GM06990 (cell line): ENCODE measurements around the gene CDK6.

Source experiments
- DNase-seq: peaks from one replicate; pipeline ENCODE4 v3.0.0-alpha.2; 2011; ENCODE audit not compliant: insufficient read length; ENCODE audit errors: extremely low read depth
- H3K27me3 ChIP-seq: replicated peaks from 2 replicates; pipeline ENCODE4 v1.6.0; 2011; ENCODE audit warnings: low read length; ENCODE audit not compliant: control insufficient read depth, insufficient read depth
- H3K36me3 ChIP-seq: 2 replicates; pipeline ENCODE4 v1.5.1; 2011; ENCODE audit warnings: low read length; ENCODE audit not compliant: control insufficient read depth, insufficient read depth
- H3K4me3 ChIP-seq: replicated peaks from 2 replicates; pipeline ENCODE4 v1.5.1; 2011; ENCODE audit warnings: low read depth, mild to moderate bottlenecking, control low read depth, low read length
- CTCF ChIP-seq: IDR thresholded peaks from 2 replicates; pipeline ENCODE4 v1.5.1; 2011; ENCODE audit warnings: low read length, control low read depth, mild to moderate bottlenecking, inconsistent platforms; ENCODE audit not compliant: insufficient read depth, poor library complexity, severe bottlenecking

The CDK6 gene

GRCh38 chr7:92843781-92844180 lies 7.4 kb upstream of the CDK6 start:
- H3K4me3 ChIP-seq, result no peak overlapping the region
- no peak for DNase-seq
- H3K27me3 ChIP-seq, result no peaks in the 10 kb centered on the region
- no peak for TF ChIP-seq CTCF
- H3K36me3 ChIP-seq, result no peaks in the 10 kb centered on the region

- Histone ChIP-seq H3K36me3 (no peaks in the 10 kb centered on the region), H3K27me3 (no peaks in the 10 kb centered on the region), H3K4me3 (no peak overlapping the region)
- TF ChIP-seq CTCF, result no peak
- DNase-seq, result no peak
Observed at GRCh38 chr7:92843034-92843760, 6.8 kb upstream of the CDK6 start.

- Histone ChIP-seq H3K27me3 (no peaks in the 10 kb centered on the region), H3K4me3 (no peak overlapping the region), H3K36me3 (no peaks in the 10 kb centered on the region)
Observed at GRCh38 chr7:92841192-92841591, 4.8 kb upstream of the CDK6 start.

GRCh38 chr7:92840316-92840715 lies 3.9 kb upstream of the CDK6 start:
- Histone ChIP-seq H3K36me3 (no peaks in the 10 kb centered on the region), H3K4me3 (no peak overlapping the region), H3K27me3 (no peaks in the 10 kb centered on the region)
- no peak for DNase-seq
- no peak for TF ChIP-seq CTCF

More at GRCh38 chr7:92841192-92841591, 4.8 kb upstream of the CDK6 start:
- no peak for DNase-seq
- no peak for TF ChIP-seq CTCF

- DNase-seq, result no peak
- Histone ChIP-seq H3K36me3 (no peaks in the 10 kb centered on the region), H3K4me3 (no peak overlapping the region), H3K27me3 (no peaks in the 10 kb centered on the region)
- no peak for TF ChIP-seq CTCF
Observed at GRCh38 chr7:92839901-92840300, 3.5 kb upstream of the CDK6 start.

- no peak for TF ChIP-seq CTCF
- DNase-seq, result no peak
Observed at GRCh38 chr7:92838934-92839333, 2.6 kb upstream of the CDK6 start.

More at GRCh38 chr7:92838934-92839333, 2.6 kb upstream of the CDK6 start:
- no peak overlapping the region for H3K4me3 ChIP-seq
- H3K27me3 ChIP-seq, result no peaks in the 10 kb centered on the region
- H3K36me3 ChIP-seq, result no peaks in the 10 kb centered on the region
